Fibroblast of the conjunctiva (primary cell): ENCODE measurements around the gene ZNF672.
A peak's percentile ranks its signal among the peaks of the same experiment; 100 is the strongest.

Experiments used
- DNase-seq: peaks from one replicate; pipeline ENCODE4 v3.0.0-alpha.2; 2010; ENCODE audit warnings: low read depth

ZNF672 gene

GRCh38 chr1:248837045-248837780 is 811 bp upstream of the ZNF672 start:
- no peak for DNase-seq

DNA sequence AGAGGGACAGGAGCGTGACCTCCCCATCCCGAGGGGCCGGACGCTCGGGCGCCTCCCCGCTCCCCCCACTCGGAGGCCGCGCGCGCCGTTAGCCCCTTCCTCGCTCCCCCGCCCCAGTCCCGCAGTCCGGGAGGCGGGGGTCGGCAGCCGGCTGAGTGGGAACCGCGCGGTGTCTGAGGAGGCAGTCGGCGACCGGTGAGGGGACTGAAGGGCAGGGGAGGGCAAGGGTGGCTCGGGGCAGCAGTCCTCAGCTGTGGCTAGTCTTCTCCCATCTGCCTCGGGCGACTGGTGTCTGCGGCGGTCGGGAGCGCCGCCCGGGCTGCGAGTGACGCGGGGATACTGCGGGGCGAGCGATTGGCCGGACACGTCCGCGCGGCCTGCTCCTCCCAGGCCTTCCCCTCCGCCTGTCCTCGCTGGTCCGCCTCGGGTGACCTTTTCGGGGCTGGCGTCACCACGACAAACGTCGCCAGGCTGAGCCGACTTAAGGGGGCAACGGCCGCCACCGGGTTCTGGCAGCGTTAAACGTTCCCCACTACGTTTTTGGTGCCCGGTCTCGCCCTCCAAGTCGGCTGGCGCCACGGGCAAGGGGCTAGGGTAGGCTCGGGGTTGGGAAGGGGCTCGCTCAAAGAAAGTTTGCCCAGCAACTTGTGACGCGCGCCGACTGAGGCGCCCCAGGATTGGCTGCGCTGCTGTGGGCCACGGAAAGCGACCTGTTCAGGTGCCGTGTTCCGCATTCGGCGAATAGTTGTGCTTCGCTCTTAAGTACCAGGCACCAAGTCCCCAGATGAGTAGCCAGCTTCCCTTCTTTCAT is 538 bp downstream of the ZNF672 start:
- peak; percentile 63 for DNase-seq

DNA sequence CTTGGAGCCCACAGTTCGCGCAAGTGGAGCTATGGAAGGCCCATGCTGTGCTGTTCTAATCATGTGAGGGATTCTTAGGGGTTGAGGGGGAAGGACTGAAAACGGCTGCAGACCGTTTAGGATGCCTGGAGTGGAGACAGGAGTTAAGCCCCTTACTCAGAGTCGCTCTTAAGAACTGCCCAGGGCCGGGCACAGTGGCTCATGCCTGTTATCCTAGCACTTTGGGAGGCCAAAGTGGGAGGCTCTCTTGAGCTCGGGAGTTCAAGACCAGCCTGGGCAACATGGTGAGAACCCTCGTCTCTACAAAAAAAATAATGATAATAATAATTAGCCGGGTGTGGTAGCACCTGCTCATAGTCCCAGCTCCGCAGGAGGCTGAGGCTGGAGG is 1.1 kb downstream of the ZNF672 start:
- no peak for DNase-seq

DNA sequence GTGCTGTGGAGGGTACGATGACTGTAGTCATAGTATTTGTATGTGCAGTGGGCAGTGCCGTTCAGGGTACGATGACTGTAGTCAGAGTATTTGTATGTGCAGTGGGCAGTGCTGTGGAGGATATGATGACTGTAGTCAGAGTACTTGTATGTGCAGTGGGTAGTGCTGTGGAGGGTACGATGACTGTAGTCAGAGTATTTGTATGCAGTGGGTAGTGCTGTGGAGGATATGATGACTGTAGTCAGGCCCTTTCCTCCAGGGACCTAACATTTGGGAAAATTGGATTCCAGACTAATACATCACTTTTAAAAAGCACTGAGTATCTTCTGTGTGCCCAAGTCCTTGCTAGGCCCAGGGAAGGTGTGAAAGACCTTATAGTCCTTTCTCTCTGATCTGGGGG is 2.9 kb downstream of the ZNF672 start:
- DNase-seq: no peak

DNA sequence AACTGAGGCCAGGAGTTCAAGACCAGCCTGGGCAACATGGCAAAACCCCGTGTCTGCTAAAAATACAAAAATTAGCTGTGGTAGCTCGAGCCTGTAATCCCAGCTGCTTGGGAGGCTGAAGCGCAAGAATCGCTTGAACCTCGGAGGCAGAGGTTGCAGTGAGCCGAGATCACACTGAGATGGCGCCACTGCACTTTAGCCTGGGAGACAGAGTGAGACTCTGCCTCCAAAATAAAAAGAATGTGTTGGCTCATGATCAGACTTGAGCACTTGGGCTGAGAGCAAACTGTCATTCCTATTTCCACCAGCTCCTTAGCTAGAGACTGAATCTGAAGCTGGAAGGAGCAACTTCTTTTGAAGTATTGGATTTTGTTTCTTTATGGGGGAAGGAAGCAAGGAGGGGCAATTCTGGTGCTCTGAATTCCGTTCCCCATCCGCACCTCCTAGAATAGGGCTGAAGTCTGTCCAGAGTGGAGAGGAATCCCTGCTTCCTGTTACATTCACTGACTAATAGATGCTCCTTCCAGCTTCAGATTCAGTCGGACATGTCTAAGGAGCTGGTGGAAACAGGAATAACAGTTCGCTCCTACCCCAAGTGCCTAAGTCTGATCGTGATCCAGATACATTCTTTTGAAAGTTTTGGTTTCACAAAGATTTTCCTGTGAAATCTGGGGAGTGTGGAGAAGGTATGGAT is 3.8 kb downstream of the ZNF672 start:
- peak; percentile 57 for DNase-seq

DNA sequence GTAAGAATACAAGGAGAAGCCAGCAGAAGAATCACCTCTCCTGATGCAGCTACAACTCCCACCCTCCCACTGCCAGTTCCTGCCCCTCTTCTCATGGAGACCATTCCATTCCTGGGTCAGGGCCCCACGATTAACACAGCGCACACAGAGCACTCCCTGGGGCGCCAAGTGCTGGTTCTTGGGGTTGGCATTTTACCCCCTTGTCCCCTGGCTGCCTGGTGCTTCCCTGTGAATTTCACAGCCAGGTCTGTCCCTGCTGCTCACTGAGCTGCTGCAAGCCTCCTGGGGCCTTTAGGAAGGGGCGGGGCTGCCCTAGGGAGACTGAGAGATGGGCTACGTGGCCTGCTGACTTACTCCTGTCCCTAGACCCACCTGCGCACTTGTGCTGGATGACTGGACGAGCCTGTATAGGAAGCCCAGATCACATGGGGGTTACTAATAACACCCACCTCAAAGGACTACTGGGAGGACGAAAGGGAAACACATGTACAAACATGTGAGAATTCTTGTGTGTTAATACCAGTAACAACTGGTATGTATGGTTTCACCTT is 4.8 kb downstream of the ZNF672 start:
- DNase-seq: no peak

GRCh38 chr1:248843687-248844086 is 5.7 kb downstream of the ZNF672 start:
- DNase-seq: no peak

GRCh38 chr1:248844526-248844925 is 6.5 kb downstream of the ZNF672 start:
- no peak for DNase-seq

GRCh38 chr1:248847181-248847955 is 9.3 kb downstream of the ZNF672 start:
- no peak for DNase-seq

DNA sequence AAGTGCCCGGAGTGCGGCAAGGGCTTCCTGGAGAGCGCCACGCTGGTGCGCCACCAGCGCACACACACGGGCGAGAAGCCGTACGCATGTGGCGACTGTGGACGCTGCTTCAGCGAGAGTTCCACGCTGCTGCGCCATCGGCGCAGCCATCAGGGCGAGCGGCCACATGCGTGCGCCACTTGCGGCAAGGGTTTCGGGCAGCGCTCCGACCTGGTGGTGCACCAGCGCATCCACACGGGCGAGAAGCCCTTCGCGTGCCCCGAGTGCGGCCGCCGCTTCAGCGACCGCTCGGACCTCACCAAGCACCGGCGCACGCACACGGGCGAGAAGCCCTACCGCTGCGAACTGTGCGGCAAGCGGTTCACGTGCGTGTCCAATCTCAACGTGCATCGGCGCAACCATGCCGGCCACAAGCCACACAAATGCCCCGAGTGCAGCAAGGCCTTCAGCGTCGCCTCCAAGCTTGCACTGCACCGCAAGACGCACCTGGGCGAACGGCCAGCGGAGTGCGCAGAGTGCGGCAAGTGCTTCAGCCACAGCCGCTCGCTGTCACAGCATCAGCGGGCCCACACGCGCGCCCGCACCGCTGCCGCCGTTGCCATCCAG is 10.0 kb downstream of the ZNF672 start:
- no peak for DNase-seq

DNA sequence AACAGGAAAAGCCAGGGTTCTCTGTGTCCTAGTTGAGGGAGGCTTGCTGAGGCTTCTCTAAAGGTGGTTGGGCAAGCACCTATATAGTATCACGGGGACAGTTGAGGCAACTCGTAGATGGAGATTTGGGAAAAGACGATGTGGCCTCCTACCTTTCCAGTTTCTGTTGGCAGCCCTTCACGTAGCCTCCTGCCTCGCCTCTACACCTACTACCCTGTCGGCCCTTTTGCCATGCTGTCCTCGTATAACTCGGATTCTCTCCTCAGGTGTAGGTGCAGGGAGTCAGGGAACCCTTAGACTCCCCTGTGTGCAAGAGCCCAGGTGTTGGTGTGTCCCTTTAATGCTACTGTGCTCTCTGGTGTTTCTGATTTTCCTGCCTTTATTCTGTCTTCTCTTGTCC is 10.6 kb downstream of the ZNF672 start:
- no peak for DNase-seq

GRCh38 chr1:248849152-248849551 is 11.1 kb downstream of the ZNF672 start:
- no peak for DNase-seq

GRCh38 chr1:248849637-248850036 is 11.6 kb downstream of the ZNF672 start:
- DNase-seq: no peak

DNA sequence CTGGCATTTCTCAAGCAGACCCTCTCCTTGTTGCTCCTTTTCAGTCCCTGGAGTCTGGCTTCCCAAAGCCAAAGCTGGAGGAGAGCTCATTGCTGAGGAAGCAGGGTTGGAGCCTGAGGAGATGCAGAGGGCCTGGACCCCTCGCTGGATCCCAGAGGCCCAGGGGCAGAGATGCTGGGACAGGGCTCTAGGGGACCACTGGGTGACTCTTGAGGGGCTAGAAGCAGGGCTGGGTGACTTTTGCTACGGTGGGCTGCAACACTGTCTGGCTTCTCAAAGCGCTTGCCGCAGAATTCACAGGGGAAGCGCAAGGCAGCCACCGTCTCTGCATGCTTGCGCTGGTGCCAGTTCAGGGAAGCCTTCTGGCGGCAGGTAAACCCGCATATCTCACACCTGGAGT is 12.1 kb downstream of the ZNF672 start:
- no peak for DNase-seq

DNA sequence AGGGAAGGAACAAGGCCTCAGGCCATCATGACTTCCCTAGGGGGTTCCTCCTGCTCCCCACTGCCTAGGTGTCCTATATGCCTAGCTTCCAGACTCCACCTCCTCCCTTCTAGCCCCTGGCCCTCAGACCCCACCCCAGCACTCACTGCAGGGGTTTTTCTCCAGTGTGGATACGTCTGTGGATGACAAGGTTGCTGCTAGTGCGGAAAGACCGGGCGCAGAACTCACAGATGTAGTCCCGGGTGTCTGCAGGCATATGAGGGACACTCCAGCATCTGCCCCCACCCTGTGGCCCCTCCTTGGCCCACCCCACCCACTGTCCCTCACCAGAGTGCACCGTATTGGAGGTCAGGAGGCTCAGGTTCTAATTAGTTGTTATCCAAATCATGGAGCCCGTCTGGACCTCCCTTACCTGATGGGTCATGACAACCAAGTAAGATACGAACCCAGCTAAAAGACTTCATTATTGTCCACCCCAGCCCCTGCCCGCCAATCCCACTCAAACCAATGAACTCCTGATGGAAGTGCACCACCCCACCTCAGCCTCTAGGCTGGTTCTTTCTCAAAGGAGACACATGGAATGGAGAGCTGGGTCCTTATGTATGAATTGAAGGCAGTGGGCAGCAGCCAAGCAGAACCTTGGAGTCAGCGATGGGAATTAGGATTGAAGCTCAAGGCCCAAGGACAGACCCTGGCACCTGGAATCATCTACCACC is 12.7 kb downstream of the ZNF672 start:
- DNase-seq: no peak

DNA sequence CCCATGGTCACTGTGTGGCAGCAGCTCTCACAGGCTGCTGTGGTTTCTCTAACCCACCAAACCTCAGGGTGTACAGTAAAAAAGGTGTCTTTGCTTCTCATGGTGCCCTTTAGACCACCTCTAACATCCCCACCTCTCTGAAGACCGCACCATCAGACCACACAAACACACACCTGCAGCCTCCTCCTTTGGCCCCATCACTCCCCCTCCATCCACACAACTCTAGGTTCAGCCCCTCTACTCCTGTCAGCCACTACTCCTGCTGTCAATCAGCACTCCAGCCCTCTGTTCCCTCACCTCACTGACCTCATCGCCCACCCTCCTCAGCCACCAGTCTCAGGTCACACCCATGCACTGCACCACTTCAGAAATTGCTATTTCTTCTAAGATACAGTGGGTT is 13.4 kb downstream of the ZNF672 start:
- DNase-seq: no peak

GRCh38 chr1:248852481-248853405 is 14.7 kb downstream of the ZNF672 start:
- DNase-seq: peak; percentile 39

- DNase-seq: no peak
Observed at GRCh38 chr1:248853663-248854375, 15.8 kb downstream of the ZNF672 start.

- no peak for DNase-seq
Observed at GRCh38 chr1:248855580-248855979, 17.6 kb downstream of the ZNF672 start.
